ENCODE data around the gene SLC2A6. TPM values are rescaled to one million over a fixed set of nuclear protein-coding genes. Genes with fewer than 3 reads are reported as not detected.

The SLC2A6 gene
- polyA plus RNA-seq, 1 of the 3 experiments (the other 2 are of a cell fraction), result 5.2 TPM

DNA sequence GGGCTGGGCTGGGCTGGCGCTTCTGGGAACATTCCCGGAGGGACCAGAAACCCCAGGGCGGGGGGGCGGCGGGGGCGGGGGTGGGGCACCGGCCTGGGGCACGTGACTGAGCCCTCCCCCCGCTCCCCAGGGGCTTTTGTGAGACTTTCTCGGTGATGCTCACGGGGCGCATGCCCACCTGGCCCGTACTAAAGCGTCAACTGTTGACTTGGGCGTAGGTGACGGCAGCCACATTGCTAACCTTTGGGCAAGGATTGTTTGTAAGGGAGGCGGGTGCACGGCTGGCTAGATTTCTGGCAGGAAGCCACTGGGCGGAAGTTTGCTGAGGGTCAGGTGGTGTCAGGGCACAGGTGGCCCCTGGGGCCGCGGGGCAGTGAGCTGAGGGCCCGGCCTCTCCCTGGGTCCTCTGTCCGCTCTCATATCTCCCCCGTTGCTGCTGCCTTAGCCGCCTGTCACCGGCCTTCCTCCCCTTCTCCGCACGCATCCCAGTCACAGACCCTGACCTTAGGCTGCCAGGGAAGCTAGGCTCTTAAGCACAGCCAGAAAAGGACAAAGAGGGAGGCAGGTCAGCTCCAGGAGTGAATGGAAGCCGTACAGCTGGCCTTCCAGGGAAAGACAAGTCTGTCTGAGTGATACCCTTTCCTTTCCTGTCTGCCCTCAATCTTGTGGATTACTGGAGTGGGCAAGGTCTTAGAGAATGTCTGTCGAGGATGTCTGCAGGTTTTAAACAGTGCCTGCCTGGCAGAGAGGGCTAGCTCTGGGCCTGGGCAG lies 18.3 kb downstream of the SLC2A6 start:
- Histone ChIP-seq H3K9me2 (no peaks in the 10 kb centered on the region), H3F3A (replicated peaks; ENCODE audit: insufficient read depth) (peaks cover 4% of the 10 kb centered on the region), H3K9me3 (no peaks in the 10 kb centered on the region), H2AFZ (ENCODE audit: low read depth) (0 out of 2 replicates have a peak overlapping the region, but pooled peaks have one; percentile 85), H3K9ac (peak overlapping the region; percentile 93), H3K79me2 (ENCODE audit: insufficient read depth) (no peaks in the 10 kb centered on the region), H3K4me3 (ENCODE audit: low read depth in 2 of 2, low read length in 1 of 2) (peak overlapping the region; percentile 78 to 85), H3K36me3 (replicated peaks in 1 of 2; ENCODE audit: control insufficient read depth in 1 of 2, insufficient read depth in 2 of 2, low read length in 1 of 2) (peaks cover 0 to 9% of the 10 kb centered on the region in 2 experiments), H3K27me3 (ENCODE audit: insufficient read depth) (no peaks in the 10 kb centered on the region), H4K20me1 (ENCODE audit: insufficient read depth) (no peaks in the 10 kb centered on the region), H3K4me1 (ENCODE audit: control insufficient read depth in 1 of 2, insufficient read depth in 2 of 2, low read depth in 1 of 2, low read length in 1 of 2) (peaks cover 0 to 25% of the 10 kb centered on the region in 2 experiments; a peak in 1 of 4 replicates), H3K4me2 (peak overlapping the region; percentile 93), H3K27ac (ENCODE audit: low read depth in 2 of 2, low read length in 1 of 2) (peak overlapping the region; percentile 86 to 99)
- DNase-seq, result no peak
- no peak for TF ChIP-seq RXRA (IDR thresholded peaks at IDR 0.05; ENCODE audit: borderline replicate concordance, low read depth)
- 0 out of 2 replicates have a peak, but pooled peaks have one; percentile 26 for TF ChIP-seq NRF1 (IDR thresholded peaks at IDR 0.05; ENCODE audit: low read depth, low read length)
- TF ChIP-seq, protein P1, sequence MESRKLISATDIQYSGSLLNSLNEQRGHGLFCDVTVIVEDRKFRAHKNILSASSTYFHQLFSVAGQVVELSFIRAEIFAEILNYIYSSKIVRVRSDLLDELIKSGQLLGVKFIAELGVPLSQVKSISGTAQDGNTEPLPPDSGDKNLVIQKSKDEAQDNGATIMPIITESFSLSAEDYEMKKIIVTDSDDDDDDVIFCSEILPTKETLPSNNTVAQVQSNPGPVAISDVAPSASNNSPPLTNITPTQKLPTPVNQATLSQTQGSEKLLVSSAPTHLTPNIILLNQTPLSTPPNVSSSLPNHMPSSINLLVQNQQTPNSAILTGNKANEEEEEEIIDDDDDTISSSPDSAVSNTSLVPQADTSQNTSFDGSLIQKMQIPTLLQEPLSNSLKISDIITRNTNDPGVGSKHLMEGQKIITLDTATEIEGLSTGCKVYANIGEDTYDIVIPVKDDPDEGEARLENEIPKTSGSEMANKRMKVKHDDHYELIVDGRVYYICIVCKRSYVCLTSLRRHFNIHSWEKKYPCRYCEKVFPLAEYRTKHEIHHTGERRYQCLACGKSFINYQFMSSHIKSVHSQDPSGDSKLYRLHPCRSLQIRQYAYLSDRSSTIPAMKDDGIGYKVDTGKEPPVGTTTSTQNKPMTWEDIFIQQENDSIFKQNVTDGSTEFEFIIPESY (IDR thresholded peaks at IDR 0.05; ENCODE audit: borderline replicate concordance, low read depth), result no peak
- TF ChIP-seq MXI1 (IDR thresholded peaks at IDR 0.05; ENCODE audit: low read depth, low read length), result no peak
- no peak for TF ChIP-seq MAX (IDR thresholded peaks at IDR 0.05; ENCODE audit: low read depth)
- peak; percentile 81 for TF ChIP-seq USF1 (IDR thresholded peaks at IDR 0.05; ENCODE audit: borderline replicate concordance, low read depth)
- TF ChIP-seq GABPA (IDR thresholded peaks at IDR 0.05; ENCODE audit: low read depth), result no peak
- no peak for TF ChIP-seq MEF2A (IDR thresholded peaks at IDR 0.05; ENCODE audit: borderline replicate concordance, low read depth)
- TF ChIP-seq TAF1 (IDR thresholded peaks at IDR 0.05; ENCODE audit: borderline replicate concordance, low read depth, low read length), result no peak
- no peak for TF ChIP-seq YY1 (IDR thresholded peaks at IDR 0.05; ENCODE audit: low read depth)
- TF ChIP-seq POLR2AphosphoS5 (IDR thresholded peaks at IDR 0.05; ENCODE audit: low read depth, low read length), result no peak
- peak; percentile 35; the same call in 1 of the 2 replicates for TF ChIP-seq USF2 (IDR thresholded peaks at IDR 0.05; ENCODE audit: borderline replicate concordance, low read depth, low read length)
- no peak for TF ChIP-seq NFIC (IDR thresholded peaks at IDR 0.05; ENCODE audit: borderline replicate concordance)
- no peak for TF ChIP-seq PBX3 (IDR thresholded peaks at IDR 0.05)
- TF ChIP-seq, protein P2, sequence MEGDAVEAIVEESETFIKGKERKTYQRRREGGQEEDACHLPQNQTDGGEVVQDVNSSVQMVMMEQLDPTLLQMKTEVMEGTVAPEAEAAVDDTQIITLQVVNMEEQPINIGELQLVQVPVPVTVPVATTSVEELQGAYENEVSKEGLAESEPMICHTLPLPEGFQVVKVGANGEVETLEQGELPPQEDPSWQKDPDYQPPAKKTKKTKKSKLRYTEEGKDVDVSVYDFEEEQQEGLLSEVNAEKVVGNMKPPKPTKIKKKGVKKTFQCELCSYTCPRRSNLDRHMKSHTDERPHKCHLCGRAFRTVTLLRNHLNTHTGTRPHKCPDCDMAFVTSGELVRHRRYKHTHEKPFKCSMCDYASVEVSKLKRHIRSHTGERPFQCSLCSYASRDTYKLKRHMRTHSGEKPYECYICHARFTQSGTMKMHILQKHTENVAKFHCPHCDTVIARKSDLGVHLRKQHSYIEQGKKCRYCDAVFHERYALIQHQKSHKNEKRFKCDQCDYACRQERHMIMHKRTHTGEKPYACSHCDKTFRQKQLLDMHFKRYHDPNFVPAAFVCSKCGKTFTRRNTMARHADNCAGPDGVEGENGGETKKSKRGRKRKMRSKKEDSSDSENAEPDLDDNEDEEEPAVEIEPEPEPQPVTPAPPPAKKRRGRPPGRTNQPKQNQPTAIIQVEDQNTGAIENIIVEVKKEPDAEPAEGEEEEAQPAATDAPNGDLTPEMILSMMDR (IDR thresholded peaks at IDR 0.05), result no peak
- no peak for TF ChIP-seq ELF1 (IDR thresholded peaks at IDR 0.05)
- TF ChIP-seq CHD2 (IDR thresholded peaks at IDR 0.05; ENCODE audit: low read length, partially characterized antibody), result no peak
- no peak for TF ChIP-seq EP300 (IDR thresholded peaks at IDR 0.05; ENCODE audit: borderline replicate concordance in 1 of 2, low read depth in 1 of 2, low read length in 1 of 2)
- no peak for TF ChIP-seq RFX5 (IDR thresholded peaks at IDR 0.05; ENCODE audit: low read length)
- WGBS (ENCODE audit: low lambda C conversion rate), result 51% methylated on average over 7 of the region's 30 CpGs
- POLR2A ChIA-PET, result interaction anchor here (0.6 to 2.0 kb wide), 7 partner anchors 9 to 198 kb away, joined by 3 to 15 read pairs (median 4); partner anchors contain the start of genes DBH, MED22, RPL7A and SLC2A6
- CTCF ChIA-PET, result interaction anchor here (0.6 to 1.7 kb wide), 5 partner anchors 11 to 29 kb away, joined by 3 to 8 read pairs (median 4); partner anchors contain the start of gene SLC2A6

Data from SK-N-SH (cell line).